Left ventricle myocardium superior (tissue), 1 donor: ENCODE measurements around the gene OLFML3. TPM values are rescaled to one million over a fixed set of nuclear protein-coding genes. Genes with fewer than 3 reads are reported as not detected.
"Not testable (repeated sequence)": the region's sequence is repeated elsewhere in the genome, so short reads cannot be mapped to it uniquely, and the experiment has no call there.

Experiments used
- ATAC-seq: fragments of 200-7000 bp; cut with Tn5 transposase; one replicate; pipeline ENCODE4 v1.9.1; 2020; ENCODE audit warnings: mild to moderate bottlenecking, moderate library complexity
- DNase-seq: peaks from one replicate; pipeline ENCODE4 v3.0.0-alpha.2; 2020
- intact Hi-C: fragments of 100-400 bp; cut with micrococcal nuclease; formaldehyde crosslinking; loops from one replicate; pipeline ENCODE4 v1.11.0; 2022
- total RNA-seq: library from RNA; stranded (reverse); fragmentation: NEBNext Ultra II Directional; extraction: Animal tissue kit (Norgen Biotek cat#: 25700); gene quantifications from one replicate; pipeline ENCODE4 v1.2.1, GENCODE V29; 2021
- donor health status: DM: no; HTN: yes; CAD: no; lungs with severe emphysema.

The OLFML3 gene
- total RNA-seq, 1 donor from 2014 or later, result 10.8 TPM

DNA sequence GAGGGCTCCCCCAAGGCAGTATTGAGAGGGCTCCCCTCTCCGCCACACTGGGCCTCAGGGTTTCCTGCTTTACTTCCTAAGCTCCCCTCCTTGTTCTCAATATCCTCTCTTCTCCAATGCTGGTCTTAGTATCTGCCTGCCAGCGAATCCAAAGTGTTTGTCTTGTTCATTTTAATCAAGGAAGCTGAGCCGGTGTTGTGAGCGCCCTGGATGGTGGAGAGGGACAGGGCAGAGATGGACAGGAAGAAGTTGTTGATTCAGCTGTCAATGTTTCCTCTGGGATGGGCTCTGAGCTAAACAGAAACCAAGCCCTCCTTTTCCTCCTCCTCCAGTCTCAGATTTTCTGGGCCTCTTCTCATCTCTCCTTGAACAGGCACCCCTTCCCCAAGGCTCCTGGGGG is 5.4 kb downstream of the OLFML3 start:
- intact Hi-C loops, result no loop called here
- ATAC-seq (no peak), DNase-seq (no peak)

DNA sequence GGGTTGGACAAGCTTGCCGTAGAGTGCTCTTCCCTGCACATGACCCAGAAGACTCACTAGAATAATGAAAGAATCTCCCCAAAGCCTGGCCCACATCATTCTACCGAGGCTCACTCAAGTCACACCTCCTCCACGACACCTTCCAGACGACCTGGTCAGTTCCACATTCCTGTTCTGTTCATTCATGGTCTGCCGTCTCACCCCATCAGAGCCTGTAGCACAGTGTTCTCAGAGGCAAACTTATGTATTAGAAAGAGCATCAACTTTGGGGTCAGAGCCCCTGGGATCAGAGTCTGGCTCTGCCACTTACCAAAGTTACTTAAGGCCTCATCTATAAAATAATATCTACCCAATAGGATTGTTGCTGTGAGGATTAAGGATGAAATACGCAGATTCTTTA is 7.5 kb downstream of the OLFML3 start:
- ATAC-seq (no peak), DNase-seq (no peak)
- intact Hi-C loops, result no loop called here

DNA sequence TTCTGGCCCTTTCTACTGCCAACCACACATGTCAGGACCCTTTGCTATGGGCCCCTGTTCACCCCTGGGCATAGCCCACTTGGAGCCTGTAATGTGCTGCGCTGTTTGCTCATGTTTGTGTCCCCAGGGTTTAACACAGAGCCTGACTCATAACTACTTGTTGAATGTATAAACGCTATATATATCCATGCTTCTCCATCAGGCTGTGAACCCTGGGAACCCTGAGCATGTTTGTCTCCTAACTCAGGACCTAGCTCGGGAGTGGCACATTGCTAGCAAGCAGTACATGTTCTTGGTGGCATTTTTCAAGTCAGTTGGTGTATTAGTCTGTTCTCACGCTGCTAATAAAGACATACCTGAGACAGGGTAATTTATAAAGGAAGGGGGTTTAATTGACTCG is 8.0 kb downstream of the OLFML3 start:
- no peak for ATAC-seq
- no peak for DNase-seq
- intact Hi-C loops, result no loop called here

GRCh38 chr1:113990530-113990929 is 11.3 kb downstream of the OLFML3 start:
- intact Hi-C loops, result no loop called here
- no peak for DNase-seq

DNA sequence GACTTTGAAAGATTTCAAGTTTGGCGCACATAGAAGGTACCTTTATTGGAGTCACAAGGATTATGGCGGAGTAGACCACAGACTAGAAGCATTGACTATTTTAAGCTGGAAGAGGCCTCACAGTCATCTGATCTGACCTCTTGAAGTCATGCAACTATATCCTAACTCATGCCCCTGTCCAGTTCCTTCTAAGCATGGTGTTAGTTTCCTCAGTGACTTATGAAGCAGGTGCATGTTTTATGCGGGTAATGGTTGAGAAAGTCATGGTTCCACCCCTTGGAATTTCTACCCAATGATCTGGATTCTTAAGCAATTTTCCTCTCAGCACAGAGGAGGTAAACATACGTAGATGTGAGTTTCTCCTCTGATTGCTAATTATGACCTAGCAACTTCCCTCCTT is 11.7 kb downstream of the OLFML3 start:
- DNase-seq (no peak), ATAC-seq (no peak)
- intact Hi-C loops, result no loop called here

More at GRCh38 chr1:113990530-113990929, 11.3 kb downstream of the OLFML3 start:
- ATAC-seq, result no peak

DNA sequence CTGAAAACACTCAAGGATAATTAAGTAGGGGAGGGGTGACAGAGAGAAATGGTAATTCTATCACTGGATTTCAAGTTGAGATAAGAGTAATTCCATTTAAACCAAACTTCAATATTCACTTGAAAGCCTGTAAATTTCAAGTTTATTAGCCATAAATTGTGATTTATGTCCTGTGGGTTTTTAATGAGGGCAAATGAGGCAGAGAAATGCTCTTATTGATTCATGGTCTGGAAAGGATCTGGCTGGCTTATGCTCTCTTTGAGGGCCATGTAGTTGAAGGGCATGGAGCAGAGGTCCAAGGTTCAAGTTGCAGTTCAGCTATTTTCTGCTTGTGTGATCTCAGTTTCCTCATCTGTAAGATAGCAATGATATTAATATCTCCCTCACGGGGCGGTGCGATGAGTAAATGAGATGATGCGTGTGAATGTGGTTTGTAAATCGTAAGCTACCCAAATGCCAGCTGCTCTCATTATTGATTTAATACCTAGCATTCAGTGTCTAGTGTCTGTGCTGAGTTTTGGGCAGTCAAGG is 12.3 kb downstream of the OLFML3 start:
- intact Hi-C loops, result no loop called here
- DNase-seq (no peak), ATAC-seq (no peak)

DNA sequence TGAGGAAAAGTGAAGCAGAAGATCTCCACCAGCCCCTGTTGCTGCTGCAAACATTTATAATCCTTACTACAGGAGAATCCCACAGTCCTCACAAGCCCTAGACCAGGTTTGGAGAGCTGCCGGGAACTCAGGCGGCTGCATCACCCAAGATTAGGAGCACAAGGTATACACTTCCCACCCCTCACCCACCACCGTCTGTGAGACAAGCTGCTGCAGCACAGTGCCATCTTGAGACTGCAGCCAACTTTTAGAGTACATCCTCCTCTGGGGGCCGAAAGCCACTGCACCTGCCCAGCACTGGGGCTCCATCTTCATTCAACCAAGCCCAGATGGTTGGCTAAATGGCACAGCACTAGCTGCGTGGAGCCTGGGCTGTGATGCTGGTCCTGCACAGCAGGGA is 13.8 kb downstream of the OLFML3 start:
- ATAC-seq, result no peak
- intact Hi-C loops, result no loop called here
- DNase-seq, result no peak

DNA sequence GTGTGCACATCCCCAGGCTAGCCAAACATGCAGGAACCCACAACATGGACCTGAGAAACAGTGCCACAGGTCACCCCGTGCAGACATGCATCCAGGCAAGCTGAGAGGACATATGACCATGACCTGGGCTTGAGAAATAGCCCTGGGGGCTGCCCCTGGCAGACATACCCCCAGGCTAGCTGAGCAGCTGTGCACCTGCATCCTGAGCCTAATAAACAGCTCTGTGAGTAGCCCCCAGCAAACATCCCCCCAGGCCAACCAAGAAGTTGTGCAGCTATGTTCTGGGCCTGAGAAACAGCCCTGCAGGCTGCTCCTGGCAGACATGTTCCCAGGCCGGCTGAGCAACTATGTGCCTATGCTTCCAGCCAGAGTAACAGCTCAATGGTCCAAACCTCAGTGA is 14.5 kb downstream of the OLFML3 start:
- no peak for DNase-seq
- intact Hi-C loops, result no loop called here
- ATAC-seq, result no peak

DNA sequence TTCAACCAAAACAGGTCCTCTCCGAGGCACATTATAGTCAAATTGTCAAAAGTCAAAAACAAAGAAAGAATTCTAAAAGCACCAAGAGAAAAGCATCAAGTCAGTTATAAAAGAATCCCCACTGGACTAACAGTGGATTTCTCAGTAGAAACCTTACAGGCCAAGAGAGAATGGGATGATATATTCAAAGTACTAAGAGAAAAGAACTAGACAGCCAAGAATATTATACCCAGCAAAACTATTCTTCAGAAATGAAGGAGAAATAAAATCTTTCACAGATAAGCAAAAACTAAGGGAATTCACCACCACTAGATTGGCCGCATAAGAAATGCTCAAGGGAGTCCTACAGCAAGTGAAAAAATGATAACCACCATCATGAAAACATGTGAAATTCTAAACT is 16.1 kb downstream of the OLFML3 start:
- no peak for ATAC-seq
- no peak for DNase-seq
- intact Hi-C loops, result no loop called here

GRCh38 chr1:113998361-113998760 is 19.1 kb downstream of the OLFML3 start:
- intact Hi-C loops, result no loop called here
- DNase-seq, result no peak
- no peak for ATAC-seq

GRCh38 chr1:113999233-113999632 is 20.0 kb downstream of the OLFML3 start:
- no peak for DNase-seq
- ATAC-seq, result no peak
- intact Hi-C loops, result no loop called here

DNA sequence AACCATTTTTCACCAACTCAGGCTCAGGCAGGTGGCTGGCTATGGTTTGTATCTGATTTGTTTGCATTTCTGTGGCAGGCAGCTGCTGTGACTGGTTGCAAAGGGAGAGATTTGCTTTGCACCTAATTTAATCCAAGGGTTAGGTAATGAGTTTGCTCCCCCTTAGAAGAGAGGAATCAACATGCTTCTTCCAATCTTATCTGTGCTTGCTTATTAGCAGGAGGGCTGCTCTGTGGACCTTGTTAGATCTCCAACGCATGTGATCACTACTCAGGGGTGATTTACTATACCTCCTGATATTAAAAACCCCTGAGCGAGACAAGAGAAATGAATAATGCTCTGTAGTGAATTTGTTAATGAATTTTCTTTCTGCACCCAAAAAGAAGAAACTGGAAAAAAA is 20.5 kb downstream of the OLFML3 start:
- intact Hi-C loops, result no loop called here
- DNase-seq (no peak), ATAC-seq (no peak)

- intact Hi-C loops, result no loop called here
- ATAC-seq (no peak), DNase-seq (no peak)
Observed at GRCh38 chr1:114000406-114000805, 21.1 kb downstream of the OLFML3 start.

DNA sequence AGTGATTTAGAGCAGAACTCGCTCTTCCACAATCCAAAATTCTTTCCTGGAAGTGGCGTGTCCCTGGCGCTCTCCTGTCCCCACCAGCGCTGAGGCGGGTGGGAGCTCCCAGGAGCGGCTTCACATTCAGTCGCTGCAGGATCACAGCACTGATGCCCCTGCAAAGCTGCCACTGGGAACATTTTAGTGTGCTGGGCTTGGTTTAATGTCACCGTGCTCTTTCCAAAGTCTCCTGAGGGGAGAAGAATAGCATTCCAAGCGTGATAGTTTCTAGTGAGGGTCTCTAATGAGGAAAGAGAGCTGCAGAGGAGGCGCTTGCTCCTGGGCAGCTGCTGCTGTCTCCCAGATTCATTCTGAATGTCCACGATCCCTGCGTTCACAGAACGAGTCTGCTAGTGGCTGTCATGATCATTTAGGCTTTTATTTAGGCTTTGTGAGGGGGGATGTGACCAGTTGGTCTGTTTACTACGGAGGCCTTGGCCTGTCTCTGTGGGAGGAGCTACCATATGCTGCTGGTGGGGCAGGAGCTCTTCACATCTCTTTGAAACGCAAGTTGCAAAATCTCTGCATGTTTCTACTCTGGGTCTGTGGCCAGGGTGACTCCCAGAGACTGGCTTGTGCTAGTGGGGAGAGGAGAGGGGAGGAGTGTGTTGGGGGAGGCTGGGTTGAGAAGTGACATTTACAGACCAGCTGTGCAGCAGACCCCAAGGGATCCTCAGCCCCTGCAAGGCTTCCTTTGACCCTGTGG is 23.4 kb downstream of the OLFML3 start:
- intact Hi-C loops, result no loop called here
- ATAC-seq (peak; percentile 81), DNase-seq (no peak)

GRCh38 chr1:114003431-114003830 is 24.2 kb downstream of the OLFML3 start:
- intact Hi-C loops, result no loop called here
- ATAC-seq (peak; percentile 51), DNase-seq (no peak)

DNA sequence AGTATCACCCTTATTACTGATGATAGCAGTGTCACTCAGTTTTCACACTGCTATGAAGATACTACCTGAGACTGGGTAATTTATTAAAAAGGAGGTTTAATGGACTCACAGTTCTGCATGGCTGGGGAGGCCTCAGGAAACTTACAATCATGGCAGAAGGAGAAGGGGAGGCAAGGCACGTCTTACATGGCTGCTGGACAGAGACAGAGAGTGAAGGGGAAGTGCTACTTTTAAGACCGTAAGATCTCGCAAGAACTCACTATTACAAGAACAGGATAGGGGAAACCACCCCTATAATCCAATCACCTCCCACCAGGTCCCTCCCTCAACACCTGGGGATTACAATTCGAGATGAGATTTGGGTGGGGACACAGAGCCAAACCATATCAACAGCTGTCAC is 27.6 kb downstream of the OLFML3 start:
- ATAC-seq, DNase-seq, intact Hi-C loops: not testable (repeated sequence)

DNA sequence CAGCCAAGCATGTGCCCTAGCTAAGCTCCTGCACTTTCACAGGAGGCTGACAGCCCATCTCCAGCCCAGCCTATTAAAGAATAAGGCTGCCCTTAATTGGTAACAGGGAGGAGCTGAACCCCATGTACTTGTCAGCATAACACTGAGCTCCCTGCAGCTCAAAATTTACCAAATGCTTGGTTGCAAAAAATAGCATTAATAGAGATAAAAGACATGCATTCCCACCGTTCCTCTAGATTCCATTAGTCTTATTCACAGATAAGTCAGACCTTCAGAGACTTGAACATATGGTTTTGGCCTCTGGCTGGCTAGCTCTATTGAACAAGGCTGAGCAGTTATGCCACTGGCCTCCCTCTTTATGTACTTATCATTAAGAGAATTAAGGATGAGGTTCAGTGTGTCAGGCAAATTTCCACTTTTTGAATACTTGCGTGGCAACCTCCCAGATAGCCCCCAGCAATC is 29.2 kb downstream of the OLFML3 start:
- DNase-seq (no peak), ATAC-seq (no peak)
- intact Hi-C loops, result no loop called here

- DNase-seq (no peak), ATAC-seq (no peak)
- intact Hi-C loops, result no loop called here
Observed at GRCh38 chr1:114008993-114009392, 29.7 kb downstream of the OLFML3 start.

- DNase-seq, result no peak
- no peak for ATAC-seq
- intact Hi-C loops, result no loop called here
Observed at GRCh38 chr1:114009393-114009792, 30.1 kb downstream of the OLFML3 start.

- DNase-seq (no peak), ATAC-seq (no peak)
- intact Hi-C loops, result no loop called here
Observed at GRCh38 chr1:114010433-114011184, 31.3 kb downstream of the OLFML3 start.

DNA sequence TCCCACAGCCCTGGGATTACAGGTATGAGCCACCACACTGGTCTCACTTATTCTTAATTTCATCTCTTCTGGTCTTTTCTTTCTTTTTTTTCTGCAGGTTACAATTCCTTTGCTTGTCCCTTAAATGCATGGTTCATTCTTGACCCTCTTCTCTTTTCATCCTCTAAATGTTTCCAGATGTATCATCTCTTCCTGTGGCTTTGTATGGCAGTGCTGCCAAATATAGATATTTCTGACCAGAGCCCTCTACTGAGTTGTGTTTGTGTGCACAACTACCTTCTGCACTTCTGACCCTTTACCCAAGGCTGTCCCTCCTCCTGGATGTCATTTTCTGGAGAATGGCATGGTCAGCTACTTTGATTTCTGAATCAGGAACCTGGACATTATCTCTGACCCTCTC is 32.5 kb downstream of the OLFML3 start:
- ATAC-seq (no peak), DNase-seq (no peak)
- intact Hi-C loops, result no loop called here
